GM18868 (cell line): ENCODE measurements around the gene HOXA6.

Experiments used
- ATAC-seq: cut with Tn5 transposase; IDR thresholded peaks from one replicate; pipeline ENCODE4 v1.9.1; 2021; ENCODE audit warnings: mild to moderate bottlenecking, moderate library complexity; ENCODE audit not compliant: unreplicated experiment

The HOXA6 gene

DNA sequence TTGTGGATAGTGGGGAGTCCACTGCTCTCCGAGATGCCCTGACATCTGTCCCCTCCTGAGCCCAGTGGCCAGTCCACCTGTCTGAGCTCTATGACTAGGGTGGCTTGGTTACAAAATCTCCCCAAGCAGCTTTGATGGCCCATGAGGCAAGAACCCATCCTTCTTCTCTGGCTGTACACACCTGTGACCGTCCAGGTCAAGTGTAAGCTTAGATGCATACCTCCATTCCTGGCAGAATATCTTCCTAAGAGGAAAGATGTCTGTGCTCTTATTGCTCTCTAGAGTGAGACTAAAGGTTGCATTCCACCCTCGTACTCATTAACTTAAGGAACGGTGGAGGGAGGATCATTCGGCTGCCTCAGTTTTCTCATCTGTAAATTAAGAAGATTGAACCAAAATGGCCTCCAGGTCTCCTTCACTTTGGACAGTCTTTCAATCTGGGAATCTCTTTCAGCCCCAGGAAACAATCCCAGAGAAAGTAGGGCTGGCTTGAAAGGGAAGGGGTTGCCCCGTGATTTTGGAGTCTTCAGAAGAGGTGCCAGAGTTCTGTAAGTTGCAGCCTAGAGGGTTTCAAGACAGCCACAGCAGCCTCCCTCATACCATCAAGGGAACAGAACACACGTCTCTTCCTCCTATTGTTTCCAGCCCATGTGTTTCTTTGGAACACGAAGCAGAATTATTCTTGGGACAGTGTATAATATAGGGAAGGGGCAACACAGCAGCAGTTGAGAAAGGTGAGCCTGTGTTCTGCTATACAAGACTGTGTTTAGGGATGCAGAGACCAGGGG, 22.5 kb downstream of the HOXA6 start:
- ATAC-seq = no peak

DNA sequence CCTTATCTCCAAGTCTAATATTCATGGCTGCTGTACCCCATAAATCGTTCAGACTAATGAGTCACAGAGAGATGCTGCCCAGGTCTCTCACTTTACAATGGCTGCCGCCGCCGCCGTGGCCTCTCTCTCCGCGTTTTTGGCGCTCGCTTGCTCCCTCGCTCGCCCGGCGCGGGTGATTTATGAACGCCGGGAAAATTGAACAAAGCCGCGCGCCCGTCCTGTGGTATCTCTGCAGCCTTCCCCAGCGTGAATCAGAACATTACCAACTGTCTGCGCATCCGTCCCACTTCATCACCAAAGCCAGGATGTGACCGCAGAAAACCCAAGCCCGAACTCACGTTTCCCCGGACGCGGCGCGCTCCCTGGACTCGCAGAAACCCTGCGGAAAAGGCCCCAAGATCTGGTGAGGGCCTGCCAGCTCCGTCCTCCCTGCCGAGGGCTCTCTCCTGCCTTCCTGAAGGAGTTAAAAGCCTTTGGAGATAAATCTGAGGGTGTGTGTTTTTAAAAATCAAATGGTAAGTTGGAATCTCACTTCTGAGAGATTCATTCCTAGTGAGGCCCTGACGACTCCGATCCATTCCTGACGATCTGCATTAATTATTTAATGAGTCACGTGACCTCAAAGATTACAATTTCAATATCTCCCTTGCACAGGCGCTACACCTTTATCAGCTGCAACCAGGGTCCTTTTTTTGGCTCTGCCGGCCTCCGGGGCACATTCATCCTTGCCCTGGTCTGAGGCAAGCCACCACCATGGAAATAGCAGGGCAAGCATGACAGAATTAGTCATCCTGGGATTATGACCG, 23.3 kb downstream of the HOXA6 start:
- ATAC-seq = no peak

DNA sequence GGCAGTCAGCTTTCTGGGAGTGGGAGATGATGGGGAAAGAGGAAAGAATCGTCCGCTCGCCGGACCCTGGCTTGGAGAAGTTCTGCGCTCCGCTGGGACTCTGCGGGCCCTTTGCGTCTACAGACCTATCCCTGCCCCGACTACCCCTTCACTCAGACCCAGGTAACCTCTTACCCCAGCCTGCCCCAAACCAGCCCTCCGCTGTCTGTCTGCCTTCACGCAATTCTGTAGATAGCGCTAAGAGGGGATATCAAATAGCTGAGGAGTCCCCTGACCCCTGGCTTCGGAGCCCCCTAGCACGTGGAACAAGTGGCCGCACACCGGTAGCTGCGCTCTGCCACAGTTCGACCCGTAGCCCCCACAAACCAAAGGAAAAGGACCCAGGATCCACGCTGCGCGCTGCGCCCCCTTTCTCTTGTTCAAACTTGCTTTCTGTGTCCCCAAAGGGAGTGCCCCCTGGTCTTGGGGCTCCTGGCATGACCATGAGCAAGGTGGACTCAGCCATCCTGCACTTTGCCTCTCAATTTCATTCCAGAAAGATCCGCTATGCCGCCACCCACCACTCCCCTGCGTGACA, 24.0 kb downstream of the HOXA6 start:
- ATAC-seq = no peak

DNA sequence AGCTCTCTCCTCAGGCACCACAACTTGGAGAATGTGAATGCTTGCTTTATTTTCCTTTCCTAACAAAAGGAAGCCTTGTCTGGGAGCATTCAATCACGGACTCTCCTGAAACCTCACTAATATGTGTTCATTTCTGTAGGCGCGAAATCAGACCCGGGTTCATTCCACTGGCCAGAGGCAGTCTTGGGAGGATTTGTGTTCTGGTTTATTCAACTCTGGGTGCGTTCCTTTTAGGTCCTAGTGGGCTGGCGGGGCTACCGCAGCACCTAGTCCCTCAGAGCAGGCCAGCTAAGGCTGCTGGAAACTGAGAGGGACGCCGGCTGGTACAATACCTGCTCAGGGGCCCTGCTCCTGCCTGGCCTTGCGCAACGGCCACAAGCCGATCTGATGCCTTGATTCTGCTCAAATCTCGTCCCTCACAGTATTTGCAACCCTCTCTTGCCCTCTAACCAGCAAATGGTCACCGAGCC, 24.5 kb downstream of the HOXA6 start:
- no peak for ATAC-seq

DNA sequence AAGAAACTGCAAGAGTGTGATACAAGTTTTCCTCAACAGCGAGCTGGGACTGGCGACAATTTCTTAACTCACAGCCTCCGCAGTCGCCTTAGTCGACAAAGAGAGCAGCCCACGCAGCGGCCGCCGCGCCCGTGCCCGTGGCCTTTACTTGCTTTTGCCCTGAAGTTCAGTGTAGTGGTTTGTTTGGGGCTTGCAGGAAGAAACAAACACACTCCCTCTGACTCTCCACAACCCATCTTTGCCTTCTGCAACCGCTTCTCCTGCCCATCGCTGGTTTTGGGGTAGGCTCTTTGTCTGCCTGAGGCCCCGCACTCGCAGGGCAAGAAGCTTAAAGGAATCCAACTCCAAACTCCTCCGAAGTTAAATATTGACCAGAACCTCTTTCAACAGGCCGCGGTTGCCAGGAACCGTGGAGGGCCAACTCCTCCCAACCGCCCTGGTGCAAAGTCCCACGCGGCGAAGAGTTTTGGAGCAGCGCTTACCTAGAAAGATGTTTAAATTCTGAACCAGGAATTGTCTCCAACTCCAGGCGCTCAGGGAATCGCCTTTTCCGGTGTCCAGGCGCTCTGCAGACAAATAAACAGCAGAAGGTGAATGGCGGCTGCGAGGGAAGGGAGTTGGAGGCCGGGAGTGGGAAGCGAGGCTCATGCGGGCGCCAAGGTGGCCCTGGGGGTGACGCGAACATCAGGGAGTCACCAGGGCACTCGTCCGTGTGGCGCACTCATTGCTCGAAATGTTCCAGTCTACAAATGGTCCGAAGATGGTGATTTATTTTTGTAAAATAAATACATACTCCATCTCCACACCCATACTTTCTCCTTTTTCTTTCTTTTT, 25.3 kb downstream of the HOXA6 start:
- no peak for ATAC-seq

DNA sequence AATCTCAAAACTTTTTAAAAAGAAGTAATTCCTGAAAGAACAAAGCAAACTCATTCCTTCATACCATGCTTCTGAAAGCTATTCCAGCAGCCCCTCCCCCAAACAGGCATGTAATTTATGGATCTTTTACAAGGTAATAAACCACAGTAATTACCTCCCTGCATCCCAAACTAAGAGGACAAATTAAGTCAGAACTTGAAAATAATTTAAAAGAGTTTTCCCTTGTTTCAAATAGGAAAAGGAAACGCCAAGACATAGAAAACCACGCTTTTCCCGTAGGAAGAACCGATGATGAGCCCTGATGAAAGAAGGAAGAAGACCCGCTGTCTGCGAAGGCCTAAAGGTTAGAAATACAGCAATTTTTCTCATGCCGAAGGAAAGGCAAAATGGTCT, 25.9 kb downstream of the HOXA6 start:
- ATAC-seq = no peak

DNA sequence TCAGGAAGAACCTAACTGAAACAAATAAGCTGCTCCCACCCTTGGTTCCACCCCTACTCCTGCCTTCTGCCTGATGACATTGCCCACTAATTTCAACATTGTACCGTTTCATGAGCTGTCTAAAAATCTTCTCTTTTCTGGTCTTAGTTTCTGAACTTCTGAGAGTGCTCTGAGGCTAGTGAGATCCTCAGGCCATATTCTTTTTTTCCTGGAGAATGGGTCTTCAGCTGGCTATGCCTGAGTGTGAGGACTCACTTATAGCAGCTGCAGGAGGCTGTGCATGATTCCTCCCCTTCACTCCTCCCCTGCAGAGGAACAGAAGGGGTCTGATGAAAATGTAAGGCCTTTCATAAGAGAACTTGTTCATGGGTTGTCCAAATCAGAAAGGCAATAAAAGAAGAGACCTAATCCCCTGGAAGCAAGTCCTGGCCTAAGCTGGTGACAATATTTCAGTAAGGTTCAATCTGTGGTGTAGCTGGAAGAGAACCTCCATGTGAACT, 28.1 kb downstream of the HOXA6 start:
- ATAC-seq = no peak

DNA sequence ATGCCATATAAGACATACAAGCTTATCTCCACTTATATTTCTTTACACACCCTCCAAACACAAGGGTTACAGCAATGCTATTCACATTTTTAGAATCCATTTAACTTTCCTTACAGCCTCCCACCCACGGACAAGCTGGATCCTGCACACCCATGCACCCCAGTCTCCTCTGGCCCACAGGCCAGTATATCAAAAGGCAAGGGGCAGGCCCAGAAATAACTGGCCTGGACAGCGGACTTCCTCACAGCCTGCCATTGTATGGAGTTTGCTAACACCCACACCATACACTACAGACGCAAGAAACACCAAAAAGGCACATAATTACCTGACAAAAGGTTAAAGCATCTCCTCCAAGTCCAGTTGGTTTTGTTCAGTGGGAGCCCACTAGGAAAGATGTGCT, 29.0 kb downstream of the HOXA6 start:
- no peak for ATAC-seq

DNA sequence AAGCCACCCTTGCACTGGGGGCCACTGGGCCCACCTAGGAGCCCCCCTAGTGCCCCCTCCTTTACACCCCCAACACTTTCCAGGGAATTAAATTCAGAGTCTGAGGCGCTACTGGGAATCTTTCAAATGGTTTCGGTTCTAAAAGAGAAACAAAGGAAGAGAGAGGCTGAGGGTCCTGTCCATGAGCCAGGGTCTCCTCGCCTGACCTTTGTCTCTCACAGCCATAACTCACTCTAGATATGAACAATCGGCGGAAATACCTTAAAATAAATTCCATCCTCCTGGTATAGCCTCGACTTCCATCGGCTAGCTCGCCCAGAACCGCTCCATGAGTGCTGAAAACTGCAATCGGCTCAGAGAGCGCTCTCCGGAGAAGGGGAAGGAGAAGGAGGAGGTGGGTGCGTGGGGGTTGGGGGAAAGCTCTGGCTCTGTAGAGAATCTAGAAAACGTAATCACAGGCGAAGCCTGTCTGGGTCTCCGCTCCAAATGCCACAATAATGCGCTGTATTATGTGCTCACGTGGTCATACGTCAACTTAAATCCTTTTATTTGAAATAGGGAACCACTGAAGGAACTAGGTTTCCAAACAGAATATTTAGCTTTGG, 29.6 kb downstream of the HOXA6 start:
- ATAC-seq = no peak

DNA sequence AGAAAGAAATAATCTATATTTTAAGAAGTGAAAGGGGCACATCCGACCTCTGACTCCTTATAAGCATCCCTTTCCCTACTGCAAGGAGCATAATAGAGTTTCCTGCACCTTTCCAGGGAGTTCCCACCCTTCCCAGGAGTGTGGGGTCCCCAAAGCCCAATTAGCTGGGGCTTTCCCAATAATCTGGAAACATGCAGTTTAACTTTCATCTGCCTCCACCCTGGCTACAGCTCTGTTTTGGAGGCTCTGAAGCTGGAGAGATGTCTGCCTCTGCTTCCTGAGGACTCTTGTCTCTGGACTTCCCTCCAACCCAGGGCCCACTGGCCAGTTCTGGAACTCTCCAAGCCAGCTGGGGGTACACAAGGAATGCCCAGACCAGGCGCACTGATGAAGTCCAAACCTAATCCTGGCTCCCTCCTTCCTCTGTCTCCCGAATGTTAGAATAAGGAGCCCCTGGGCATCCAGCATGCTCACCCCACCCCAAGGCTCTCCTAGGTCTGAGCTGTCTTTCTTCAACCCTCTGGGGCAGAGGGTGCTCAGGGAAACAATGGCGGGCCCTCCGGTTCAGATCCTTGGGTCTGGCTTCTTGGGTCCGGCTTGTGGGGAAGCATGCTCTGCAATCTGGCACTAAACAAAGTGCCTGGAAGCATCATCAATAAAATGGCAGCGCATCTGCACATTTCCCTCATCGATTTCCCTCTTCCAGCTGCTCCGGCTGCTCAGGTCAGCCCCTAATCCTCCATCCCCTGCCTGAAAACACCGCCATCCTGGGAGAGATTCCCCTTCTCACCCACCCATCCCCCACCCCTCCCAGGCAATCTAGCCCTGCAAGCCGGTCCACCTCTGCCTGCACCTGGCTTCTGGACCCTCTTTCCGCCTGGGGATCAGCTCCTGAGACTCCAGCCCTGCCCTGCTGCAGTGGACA, 30.4 kb downstream of the HOXA6 start:
- ATAC-seq = no peak

DNA sequence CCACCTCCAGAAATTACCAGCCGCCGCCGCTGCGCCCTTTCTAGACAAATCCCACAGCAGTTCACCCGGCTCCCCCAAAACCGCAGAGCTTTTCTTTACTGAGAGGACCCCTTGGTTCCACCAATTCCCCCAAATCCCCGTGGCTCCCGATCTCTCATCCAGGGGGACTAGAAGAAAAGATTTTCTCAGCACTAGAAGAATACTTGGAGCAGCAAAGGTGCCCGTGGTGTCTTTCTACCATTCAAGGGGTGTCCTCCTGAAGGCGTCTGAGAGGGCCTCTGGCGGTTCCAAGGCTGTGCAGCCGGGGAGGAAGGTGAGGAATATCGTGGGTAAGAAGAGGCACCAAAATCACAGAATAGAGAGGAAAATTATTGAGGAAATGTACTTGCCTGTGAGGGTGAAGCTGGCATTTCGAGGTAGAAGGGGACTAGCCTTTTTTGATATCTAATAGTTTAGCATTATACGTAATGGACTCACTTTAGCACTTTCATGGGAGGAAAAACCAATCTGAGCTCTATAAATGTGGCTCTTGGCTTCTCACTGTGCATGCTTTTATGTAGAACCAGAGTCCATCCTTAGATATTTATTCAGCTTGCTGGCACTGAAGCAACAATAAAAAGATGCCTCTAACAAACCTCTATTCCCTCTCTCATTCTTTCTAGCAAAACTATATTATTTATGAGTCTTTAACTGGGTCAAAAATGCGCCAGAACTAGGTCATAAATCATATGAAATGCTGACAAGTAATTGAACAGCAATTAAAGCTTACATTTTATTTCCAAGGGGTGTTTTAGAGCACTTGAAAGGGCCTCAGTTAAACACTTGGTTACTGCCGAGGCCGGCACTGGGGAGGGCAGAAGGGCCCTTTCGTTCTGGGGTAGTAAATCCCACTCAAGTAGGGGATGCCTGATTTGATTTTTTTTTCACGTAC, 31.3 kb downstream of the HOXA6 start:
- no peak for ATAC-seq

DNA sequence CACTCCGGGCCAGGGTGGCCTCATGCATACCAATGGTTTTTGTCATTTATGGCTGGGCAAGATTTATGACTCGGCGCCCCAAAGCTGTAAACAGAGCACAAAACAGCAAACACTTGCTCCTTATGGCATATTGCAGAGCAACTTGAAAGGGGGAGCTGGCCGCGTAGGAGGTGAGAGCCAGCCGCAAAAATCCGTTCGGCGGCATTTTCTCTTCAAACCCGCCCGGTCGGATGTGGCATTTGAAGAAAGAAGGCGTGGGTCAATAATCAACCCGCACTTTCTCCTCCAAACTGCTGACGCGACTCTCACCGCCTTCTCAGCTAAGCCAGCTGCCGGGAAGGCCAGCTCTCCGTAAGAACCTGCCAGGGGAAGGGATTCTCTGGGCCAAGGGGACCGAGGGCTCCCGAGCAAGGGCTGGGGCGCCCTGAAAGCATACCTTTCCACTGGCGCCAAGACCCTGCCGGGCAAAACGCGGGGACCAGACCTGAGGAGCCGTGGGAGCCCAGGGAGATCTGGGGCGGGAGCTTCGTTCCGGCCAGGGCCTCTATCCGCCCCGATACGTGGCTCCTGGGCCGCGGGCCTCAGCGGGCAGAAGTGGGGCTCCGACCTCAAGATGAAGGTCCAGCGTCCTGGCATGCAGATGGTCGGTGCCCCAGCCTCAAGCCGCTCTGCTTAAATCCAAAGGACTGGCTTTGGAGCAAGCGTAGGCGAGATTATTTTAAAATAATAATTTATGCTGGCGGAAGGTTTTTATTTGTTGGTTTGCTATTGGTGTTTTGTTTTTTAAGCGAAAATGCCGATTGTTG, 32.1 kb downstream of the HOXA6 start:
- ATAC-seq = no peak

DNA sequence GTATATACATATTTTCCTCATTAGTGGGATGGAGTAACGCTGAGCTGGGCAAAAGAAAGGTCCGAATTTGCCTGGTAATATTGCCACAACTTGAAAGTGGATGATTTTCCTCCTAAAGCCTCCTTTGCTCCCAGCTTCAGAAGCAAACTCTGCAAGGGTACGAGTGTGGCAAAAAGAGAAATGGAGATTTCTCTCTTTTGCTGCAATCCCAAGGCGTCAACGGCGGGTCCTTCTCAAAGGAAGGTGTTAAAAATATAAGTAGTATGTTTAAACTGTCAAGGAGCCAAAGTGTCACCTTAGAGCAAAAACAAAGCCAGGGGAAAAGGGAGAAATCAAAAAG, 32.7 kb downstream of the HOXA6 start:
- ATAC-seq = no peak

DNA sequence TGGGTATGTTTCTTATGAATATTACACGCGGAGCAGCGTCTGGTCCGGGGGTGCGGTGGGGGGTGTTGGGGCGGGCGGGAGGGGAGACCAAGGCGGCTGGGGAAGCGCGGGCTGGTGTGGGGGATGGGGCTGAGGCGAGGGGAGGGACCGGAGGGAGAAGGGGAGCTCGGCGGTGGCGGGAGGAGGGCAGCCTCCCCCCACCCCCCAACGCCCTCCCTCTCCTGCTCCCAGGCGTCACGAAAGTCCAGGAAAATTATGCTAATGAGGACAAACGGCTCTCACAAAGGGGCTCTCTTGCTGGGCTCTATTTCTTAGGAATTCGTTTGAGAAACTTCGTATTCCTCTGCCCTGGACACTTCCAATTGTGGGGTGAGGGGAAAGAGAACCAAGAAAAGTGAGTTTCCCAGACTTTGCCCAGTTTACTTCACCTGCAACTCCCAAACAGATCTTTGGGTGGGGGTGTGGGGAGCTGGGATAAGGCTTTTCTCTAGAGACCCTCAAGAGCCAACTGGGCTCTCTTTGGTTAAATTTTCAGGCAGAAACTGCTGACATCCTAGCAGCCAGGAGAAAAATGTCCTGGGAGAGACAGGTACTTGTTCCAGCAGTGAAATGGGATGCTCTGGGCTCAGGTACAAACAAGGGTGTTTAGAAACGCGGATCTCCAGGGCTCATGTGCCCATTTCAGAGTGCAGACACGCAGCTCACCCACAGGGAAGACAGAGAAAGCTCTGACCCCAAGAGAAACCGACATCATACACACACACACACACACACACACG, 33.4 kb downstream of the HOXA6 start:
- ATAC-seq = no peak

DNA sequence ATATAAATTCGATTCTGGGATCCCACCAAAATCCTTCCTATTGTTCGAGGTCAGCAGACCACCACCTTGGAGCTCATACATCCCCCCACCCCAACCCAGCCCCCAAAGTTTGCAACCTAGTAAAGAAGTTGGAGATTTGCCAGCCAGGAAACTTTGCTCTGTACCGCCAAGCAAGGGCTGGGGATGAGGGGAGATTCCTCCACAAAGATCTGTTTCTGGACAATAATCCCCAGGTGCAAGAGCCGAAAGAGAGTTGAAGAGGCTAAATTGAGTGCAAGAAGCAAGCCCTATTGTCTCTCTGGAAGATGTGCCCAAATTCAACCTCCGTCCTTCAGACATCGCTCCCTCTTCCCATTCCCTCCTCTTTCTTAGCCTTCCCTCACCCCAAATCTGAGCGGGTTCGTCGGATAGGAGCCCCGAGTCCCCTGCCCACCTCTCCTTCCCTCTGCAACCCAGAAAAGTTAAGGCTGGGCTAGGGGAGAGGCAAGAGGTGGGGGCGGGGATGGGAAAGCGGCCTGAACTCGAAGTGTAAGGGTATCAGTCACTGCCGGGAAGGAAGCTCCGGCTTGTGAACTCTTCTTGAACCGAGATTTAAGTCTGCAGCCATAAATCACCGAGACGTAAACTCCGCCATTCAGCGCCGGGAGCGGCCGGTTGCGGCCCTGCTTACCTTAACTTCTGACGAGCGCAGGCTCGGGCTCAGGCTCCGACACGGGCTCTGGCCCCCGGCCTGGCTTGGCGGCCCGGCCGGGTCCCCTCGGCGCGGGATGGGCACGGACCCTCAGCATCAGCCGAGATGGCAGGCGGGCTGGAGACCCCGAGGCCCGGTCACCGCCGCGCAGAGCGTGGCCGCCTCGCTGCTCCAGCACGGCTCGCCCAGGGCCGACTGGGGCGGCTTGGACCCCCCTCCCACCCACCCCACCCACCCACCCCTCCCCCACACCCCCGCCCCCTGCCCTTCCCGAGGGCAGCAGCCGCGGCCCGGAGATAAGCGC, 34.3 kb downstream of the HOXA6 start:
- no peak for ATAC-seq

DNA sequence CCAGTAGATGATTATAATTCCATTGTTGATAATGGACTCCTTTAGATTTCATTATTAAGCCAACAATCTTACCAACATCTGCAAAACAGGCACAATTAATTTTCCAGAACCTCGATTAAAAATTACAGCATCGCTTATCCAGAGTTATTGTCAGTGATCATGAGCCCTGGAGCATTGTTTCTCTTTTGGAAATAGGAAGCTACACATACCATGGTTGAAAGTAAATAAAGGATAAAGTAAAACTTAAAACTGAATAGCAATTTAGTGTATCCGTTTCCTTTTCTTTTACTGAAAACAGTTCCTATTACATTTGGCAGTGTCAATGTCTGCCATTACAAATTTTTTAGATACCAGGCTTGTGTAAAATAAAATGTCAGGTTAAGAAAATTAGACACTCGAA, 35.2 kb downstream of the HOXA6 start:
- ATAC-seq = no peak
